HEK293 (cell line): ENCODE measurements around the gene CENPX.

Source experiments
- EGR2 ChIP-seq: fragments of 450-650 bp; formaldehyde crosslinking; IDR thresholded peaks from 2 replicates; pipeline ENCODE4 v1.5.1; 2016; ENCODE audit warnings: low read depth, missing biosample characterization, missing genetic modification characterization
- KLF10 ChIP-seq: fragments of 450-650 bp; IDR thresholded peaks from 2 replicates; pipeline ENCODE4 v1.5.1; 2018; ENCODE audit warnings: missing biosample characterization, mild to moderate bottlenecking, missing genetic modification characterization
- KLF7 ChIP-seq: fragments of 450-650 bp; formaldehyde crosslinking; IDR thresholded peaks from 2 replicates; pipeline ENCODE4 v1.5.1; 2016; ENCODE audit warnings: missing biosample characterization, missing genetic modification characterization, borderline replicate concordance
- KLF9 ChIP-seq: fragments of 450-650 bp; formaldehyde crosslinking; IDR thresholded peaks from 2 replicates; pipeline ENCODE4 v1.5.1; 2016; ENCODE audit warnings: missing biosample characterization, missing genetic modification characterization, low read depth
- WT1 ChIP-seq: fragments of 450-650 bp; formaldehyde crosslinking; IDR thresholded peaks from 2 replicates; pipeline ENCODE4 v1.5.1; 2016; ENCODE audit warnings: missing biosample characterization, missing genetic modification characterization
- ZBTB1 ChIP-seq: fragments of 450-650 bp; formaldehyde crosslinking; IDR thresholded peaks from 2 replicates; pipeline ENCODE4 v1.5.1; 2016; ENCODE audit warnings: missing biosample characterization, missing genetic modification characterization
- ZBTB20 ChIP-seq: fragments of 450-650 bp; formaldehyde crosslinking; IDR thresholded peaks from 2 replicates; pipeline ENCODE4 v1.5.1; 2016; ENCODE audit warnings: missing biosample characterization, missing genetic modification characterization
- ZBTB8A ChIP-seq: fragments of 450-650 bp; formaldehyde crosslinking; IDR thresholded peaks from 2 replicates; pipeline ENCODE4 v1.5.1; 2016; ENCODE audit warnings: missing biosample characterization, missing genetic modification characterization
- ZFHX2 ChIP-seq: fragments of 450-650 bp; formaldehyde crosslinking; conservative IDR thresholded peaks from 2 replicates; pipeline ENCODE4 v1.5.1; 2016; ENCODE audit warnings: missing biosample characterization, missing genetic modification characterization
- ZIC2 ChIP-seq: fragments of 450-650 bp; formaldehyde crosslinking; IDR thresholded peaks from 2 replicates; pipeline ENCODE4 v1.5.1; 2016; ENCODE audit warnings: missing biosample characterization, missing genetic modification characterization
- ZNF10 ChIP-seq: fragments of 450-650 bp; formaldehyde crosslinking; IDR thresholded peaks from 2 replicates; pipeline ENCODE4 v1.5.1; 2017; ENCODE audit warnings: missing biosample characterization, missing genetic modification characterization
- ZNF146 ChIP-seq: fragments of 450-650 bp; formaldehyde crosslinking; IDR thresholded peaks from 2 replicates; pipeline ENCODE4 v1.5.1; 2016; ENCODE audit warnings: missing biosample characterization, missing genetic modification characterization
- ZNF394 ChIP-seq: fragments of 450-650 bp; formaldehyde crosslinking; IDR thresholded peaks from 2 replicates; pipeline ENCODE4 v1.5.1; 2016; ENCODE audit warnings: missing biosample characterization, missing genetic modification characterization, mild to moderate bottlenecking, moderate library complexity, borderline replicate concordance
- ZNF423 ChIP-seq: fragments of 450-650 bp; formaldehyde crosslinking; IDR thresholded peaks from 2 replicates; pipeline ENCODE4 v1.5.1; 2016; ENCODE audit warnings: missing biosample characterization, missing genetic modification characterization
- ZNF501 ChIP-seq: fragments of 450-650 bp; formaldehyde crosslinking; IDR thresholded peaks from 2 replicates; pipeline ENCODE4 v1.5.1; 2016; ENCODE audit warnings: missing biosample characterization, missing genetic modification characterization
- ZNF529 ChIP-seq: fragments of 450-650 bp; formaldehyde crosslinking; IDR thresholded peaks from 2 replicates; pipeline ENCODE4 v1.5.1; 2017; ENCODE audit warnings: missing genetic modification characterization, missing biosample characterization; ENCODE audit not compliant: insufficient replicate concordance
- ZNF555 ChIP-seq: fragments of 450-650 bp; formaldehyde crosslinking; conservative IDR thresholded peaks from 2 replicates; pipeline ENCODE4 v1.5.1; 2017; ENCODE audit warnings: missing biosample characterization, mild to moderate bottlenecking, missing genetic modification characterization, inconsistent platforms
- ZNF600 ChIP-seq: fragments of 450-650 bp; formaldehyde crosslinking; IDR thresholded peaks from 2 replicates; pipeline ENCODE4 v1.5.1; 2016; ENCODE audit warnings: missing biosample characterization, missing genetic modification characterization
- ZNF629 ChIP-seq: fragments of 450-650 bp; formaldehyde crosslinking; IDR thresholded peaks from 2 replicates; pipeline ENCODE4 v1.5.1; 2017; ENCODE audit warnings: missing biosample characterization, missing genetic modification characterization
- ZNF660 ChIP-seq: fragments of 450-650 bp; IDR thresholded peaks from 2 replicates; pipeline ENCODE4 v1.5.1; 2018; ENCODE audit warnings: missing biosample characterization, mild to moderate bottlenecking, missing genetic modification characterization
- ZNF664 ChIP-seq: fragments of 450-650 bp; formaldehyde crosslinking; IDR thresholded peaks from 2 replicates; pipeline ENCODE4 v1.5.1; 2016; ENCODE audit warnings: missing biosample characterization, missing genetic modification characterization
- ZNF776 ChIP-seq: fragments of 450-650 bp; formaldehyde crosslinking; IDR thresholded peaks from 2 replicates; pipeline ENCODE4 v1.5.0; 2017; ENCODE audit warnings: missing biosample characterization, missing genetic modification characterization, borderline replicate concordance
- ZNF777 ChIP-seq: fragments of 450-650 bp; formaldehyde crosslinking; IDR thresholded peaks from 2 replicates; pipeline ENCODE4 v1.5.1; 2017; ENCODE audit warnings: missing biosample characterization, missing genetic modification characterization, borderline replicate concordance
- ZNF843 ChIP-seq: fragments of 450-650 bp; formaldehyde crosslinking; IDR thresholded peaks from 2 replicates; pipeline ENCODE4 v1.5.1; 2016; ENCODE audit warnings: missing biosample characterization, missing genetic modification characterization
- ZSCAN16 ChIP-seq: fragments of 450-650 bp; formaldehyde crosslinking; IDR thresholded peaks from 2 replicates; pipeline ENCODE4 v1.5.1; 2016; ENCODE audit warnings: missing biosample characterization, missing genetic modification characterization
- TF ChIP-seq, protein P1 (sequence below): fragments of 450-650 bp; formaldehyde crosslinking; IDR thresholded peaks from 2 replicates; pipeline ENCODE4 v1.5.1; 2016; ENCODE audit warnings: missing biosample characterization, missing genetic modification characterization
- TF ChIP-seq, protein P2 (sequence below): fragments of 450-650 bp; formaldehyde crosslinking; IDR thresholded peaks from 2 replicates; pipeline ENCODE4 v1.5.1; 2016; ENCODE audit warnings: missing biosample characterization, missing genetic modification characterization
- TF ChIP-seq, protein P3 (sequence below): fragments of 450-650 bp; formaldehyde crosslinking; IDR thresholded peaks from 2 replicates; pipeline ENCODE4 v1.5.1; 2016; ENCODE audit warnings: missing biosample characterization, missing genetic modification characterization
- TF ChIP-seq, protein P4 (sequence below): fragments of 450-650 bp; formaldehyde crosslinking; IDR thresholded peaks from 2 replicates; pipeline ENCODE4 v1.5.1; 2016; ENCODE audit warnings: missing biosample characterization, missing genetic modification characterization

The CENPX gene

DNA sequence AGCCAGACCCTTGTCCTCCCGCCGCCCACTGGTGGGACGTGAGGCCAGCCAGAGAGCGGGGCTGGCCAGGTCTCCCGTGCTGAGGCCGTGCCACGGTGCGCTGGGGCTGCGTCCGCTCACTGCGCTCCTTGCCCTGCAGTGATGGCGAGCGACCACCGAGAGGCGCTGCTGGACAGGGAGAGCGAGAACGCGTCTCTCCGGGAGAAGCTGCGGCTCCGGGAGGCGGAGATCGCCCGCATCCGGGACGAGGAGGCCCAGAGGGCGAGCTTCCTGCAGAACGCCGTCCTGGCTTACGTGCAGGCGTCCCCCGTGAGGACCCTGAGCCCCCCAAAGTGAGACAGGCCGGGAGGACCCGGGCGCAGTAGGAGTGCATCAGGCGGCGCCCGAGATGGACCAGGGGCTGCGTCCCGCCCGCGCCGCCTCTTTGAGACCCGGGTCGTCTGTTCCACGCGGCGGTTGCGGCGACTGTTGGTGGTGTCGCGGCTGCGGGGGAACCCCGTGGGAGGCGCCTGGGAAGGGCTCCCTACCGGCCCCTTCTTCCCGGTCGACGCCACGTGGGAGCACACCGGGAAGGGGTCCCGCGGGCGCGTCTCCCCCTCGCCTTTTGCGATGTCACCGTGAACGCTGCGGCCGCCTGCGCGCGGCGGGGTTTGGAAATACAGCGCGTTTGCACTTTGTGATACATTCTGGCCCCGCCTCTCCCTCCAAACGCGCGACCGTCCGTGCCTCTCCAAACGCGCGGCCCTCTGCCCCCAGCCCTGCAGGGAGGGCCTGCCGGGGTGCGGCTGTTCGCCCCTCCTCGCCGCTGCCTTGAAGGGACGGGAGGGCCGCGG is 8.0 kb upstream of the CENPX start (continued):
- TF ChIP-seq WT1: 0 out of 2 replicates have a peak, but pooled peaks have one; percentile 47
- TF ChIP-seq ZNF394: peak; percentile 98
- peak; percentile 90 for TF ChIP-seq ZBTB8A (tag by site-specific recombination)
- TF ChIP-seq EGR2: peak; percentile 60; the same call in 1 of the 2 replicates
- TF ChIP-seq KLF10 (tag by site-specific recombination): peak; percentile 66; the same call in 1 of the 2 replicates
- TF ChIP-seq ZNF501: peak; percentile 41; the same call in 1 of the 2 replicates
- TF ChIP-seq ZNF600 (tag by site-specific recombination): peak; percentile 96
- peak; percentile 78 for TF ChIP-seq ZBTB20 (tag by site-specific recombination)
- peak; percentile 10; the same call in 1 of the 2 replicates for TF ChIP-seq KLF7 (tag by site-specific recombination)
- TF ChIP-seq, protein P1, sequence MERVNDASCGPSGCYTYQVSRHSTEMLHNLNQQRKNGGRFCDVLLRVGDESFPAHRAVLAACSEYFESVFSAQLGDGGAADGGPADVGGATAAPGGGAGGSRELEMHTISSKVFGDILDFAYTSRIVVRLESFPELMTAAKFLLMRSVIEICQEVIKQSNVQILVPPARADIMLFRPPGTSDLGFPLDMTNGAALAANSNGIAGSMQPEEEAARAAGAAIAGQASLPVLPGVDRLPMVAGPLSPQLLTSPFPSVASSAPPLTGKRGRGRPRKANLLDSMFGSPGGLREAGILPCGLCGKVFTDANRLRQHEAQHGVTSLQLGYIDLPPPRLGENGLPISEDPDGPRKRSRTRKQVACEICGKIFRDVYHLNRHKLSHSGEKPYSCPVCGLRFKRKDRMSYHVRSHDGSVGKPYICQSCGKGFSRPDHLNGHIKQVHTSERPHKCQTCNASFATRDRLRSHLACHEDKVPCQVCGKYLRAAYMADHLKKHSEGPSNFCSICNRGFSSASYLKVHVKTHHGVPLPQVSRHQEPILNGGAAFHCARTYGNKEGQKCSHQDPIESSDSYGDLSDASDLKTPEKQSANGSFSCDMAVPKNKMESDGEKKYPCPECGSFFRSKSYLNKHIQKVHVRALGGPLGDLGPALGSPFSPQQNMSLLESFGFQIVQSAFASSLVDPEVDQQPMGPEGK (tag by site-specific recombination): peak; percentile 92
- TF ChIP-seq ZNF629 (tag by site-specific recombination): peak; percentile 57; the same call in 1 of the 2 replicates
- TF ChIP-seq, protein P2, sequence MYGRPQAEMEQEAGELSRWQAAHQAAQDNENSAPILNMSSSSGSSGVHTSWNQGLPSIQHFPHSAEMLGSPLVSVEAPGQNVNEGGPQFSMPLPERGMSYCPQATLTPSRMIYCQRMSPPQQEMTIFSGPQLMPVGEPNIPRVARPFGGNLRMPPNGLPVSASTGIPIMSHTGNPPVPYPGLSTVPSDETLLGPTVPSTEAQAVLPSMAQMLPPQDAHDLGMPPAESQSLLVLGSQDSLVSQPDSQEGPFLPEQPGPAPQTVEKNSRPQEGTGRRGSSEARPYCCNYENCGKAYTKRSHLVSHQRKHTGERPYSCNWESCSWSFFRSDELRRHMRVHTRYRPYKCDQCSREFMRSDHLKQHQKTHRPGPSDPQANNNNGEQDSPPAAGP (tag by site-specific recombination): peak; percentile 74
- TF ChIP-seq ZNF777 (tag by site-specific recombination): peak; percentile 48; the same call in 1 of the 2 replicates
- TF ChIP-seq ZNF423 (tag by site-specific recombination): peak; percentile 46; the same call in 1 of the 2 replicates
- TF ChIP-seq ZNF776 (tag by site-specific recombination): no peak
- TF ChIP-seq ZNF555 (tag by site-specific recombination): no peak
- no peak for TF ChIP-seq ZNF664 (tag by site-specific recombination)
- TF ChIP-seq ZFHX2 (tag by site-specific recombination): peak; percentile 62
- TF ChIP-seq, protein P3, sequence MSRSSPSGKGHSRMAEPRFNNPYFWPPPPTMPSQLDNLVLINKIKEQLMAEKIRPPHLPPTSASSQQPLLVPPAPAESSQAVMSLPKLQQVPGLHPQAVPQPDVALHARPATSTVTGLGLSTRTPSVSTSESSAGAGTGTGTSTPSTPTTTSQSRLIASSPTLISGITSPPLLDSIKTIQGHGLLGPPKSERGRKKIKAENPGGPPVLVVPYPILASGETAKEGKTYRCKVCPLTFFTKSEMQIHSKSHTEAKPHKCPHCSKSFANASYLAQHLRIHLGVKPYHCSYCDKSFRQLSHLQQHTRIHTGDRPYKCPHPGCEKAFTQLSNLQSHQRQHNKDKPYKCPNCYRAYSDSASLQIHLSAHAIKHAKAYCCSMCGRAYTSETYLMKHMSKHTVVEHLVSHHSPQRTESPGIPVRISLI: no peak
- no peak for TF ChIP-seq ZNF529 (tag by site-specific recombination)
- TF ChIP-seq ZNF10 (tag by site-specific recombination): no peak
- peak; percentile 69 for TF ChIP-seq ZIC2
- TF ChIP-seq ZSCAN16 (tag by site-specific recombination): 0 out of 2 replicates have a peak, but pooled peaks have one; percentile 26
- peak; percentile 40; the same call in 1 of the 2 replicates for TF ChIP-seq ZNF843
- TF ChIP-seq, protein P4, sequence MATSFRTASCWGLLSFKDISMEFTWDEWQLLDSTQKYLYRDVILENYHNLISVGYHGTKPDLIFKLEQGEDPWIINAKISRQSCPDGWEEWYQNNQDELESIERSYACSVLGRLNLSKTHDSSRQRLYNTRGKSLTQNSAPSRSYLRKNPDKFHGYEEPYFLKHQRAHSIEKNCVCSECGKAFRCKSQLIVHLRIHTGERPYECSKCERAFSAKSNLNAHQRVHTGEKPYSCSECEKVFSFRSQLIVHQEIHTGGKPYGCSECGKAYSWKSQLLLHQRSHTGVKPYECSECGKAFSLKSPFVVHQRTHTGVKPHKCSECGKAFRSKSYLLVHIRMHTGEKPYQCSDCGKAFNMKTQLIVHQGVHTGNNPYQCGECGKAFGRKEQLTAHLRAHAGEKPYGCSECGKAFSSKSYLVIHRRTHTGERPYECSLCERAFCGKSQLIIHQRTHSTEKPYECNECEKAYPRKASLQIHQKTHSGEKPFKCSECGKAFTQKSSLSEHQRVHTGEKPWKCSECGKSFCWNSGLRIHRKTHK (tag by site-specific recombination): no peak
- peak; percentile 81 for TF ChIP-seq KLF9
- peak; percentile 59 for TF ChIP-seq ZNF660 (tag by site-specific recombination)
- peak; percentile 89 for TF ChIP-seq ZBTB1
- TF ChIP-seq ZNF146 (tag by site-specific recombination): no peak; the same call in 1 of the 2 replicates
